MM.1S (cell line): Measurements from ENCODE around the gene SPATA6.
"Not testable (repeated sequence)": the region's sequence is repeated elsewhere in the genome, so short reads cannot be mapped to it uniquely, and the experiment has no call there.

ENCODE experiments used
- EZH2 ChIP-seq: fragments of 300-600 bp; sonication (generic); optimal IDR thresholded peaks from 2 replicates; pipeline ENCODE3; 2017; ENCODE audit warnings: low read depth, mild to moderate bottlenecking, antibody characterized with exemption, low read length, mixed read lengths
- EZH2phosphoT487 ChIP-seq: fragments of 300-600 bp; sonication (generic); IDR thresholded peaks from 2 replicates; pipeline ENCODE4 v1.6.1; 2018; ENCODE audit warnings: antibody characterized with exemption, low read length
- TF ChIP-seq, protein P1 (sequence below): fragments of 300-600 bp; sonication (generic); IDR thresholded peaks from 2 replicates; pipeline ENCODE4 v1.5.1; 2016; ENCODE audit warnings: antibody characterized with exemption, low read length, mixed read lengths

DNA sequence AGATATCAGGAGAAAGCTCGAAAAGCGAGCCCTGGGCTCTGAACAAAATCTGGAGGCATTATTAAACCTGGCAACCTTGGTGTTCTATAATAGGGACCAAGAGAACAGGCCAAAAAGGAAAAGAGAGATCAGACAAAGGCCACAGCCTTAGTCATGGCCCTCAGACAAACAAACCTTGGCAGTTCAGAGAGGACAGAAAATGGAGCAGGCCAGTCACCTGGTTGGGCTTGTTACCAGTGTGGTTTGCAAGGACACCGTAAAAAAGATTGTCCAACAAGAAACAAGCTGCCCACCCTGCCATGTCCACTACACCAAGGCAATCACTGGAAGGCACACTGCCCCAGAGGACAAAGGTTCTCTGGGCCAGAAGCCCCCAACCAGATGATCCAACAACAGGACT lies 31.2 kb downstream of the SPATA6 start:
- TF ChIP-seq, protein P1, sequence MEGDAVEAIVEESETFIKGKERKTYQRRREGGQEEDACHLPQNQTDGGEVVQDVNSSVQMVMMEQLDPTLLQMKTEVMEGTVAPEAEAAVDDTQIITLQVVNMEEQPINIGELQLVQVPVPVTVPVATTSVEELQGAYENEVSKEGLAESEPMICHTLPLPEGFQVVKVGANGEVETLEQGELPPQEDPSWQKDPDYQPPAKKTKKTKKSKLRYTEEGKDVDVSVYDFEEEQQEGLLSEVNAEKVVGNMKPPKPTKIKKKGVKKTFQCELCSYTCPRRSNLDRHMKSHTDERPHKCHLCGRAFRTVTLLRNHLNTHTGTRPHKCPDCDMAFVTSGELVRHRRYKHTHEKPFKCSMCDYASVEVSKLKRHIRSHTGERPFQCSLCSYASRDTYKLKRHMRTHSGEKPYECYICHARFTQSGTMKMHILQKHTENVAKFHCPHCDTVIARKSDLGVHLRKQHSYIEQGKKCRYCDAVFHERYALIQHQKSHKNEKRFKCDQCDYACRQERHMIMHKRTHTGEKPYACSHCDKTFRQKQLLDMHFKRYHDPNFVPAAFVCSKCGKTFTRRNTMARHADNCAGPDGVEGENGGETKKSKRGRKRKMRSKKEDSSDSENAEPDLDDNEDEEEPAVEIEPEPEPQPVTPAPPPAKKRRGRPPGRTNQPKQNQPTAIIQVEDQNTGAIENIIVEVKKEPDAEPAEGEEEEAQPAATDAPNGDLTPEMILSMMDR = not testable (repeated sequence)
- TF ChIP-seq EZH2phosphoT487, EZH2: not testable (repeated sequence)
